ENCODE data around the gene CLIP4. TPM values are rescaled to one million over a fixed set of nuclear protein-coding genes. Genes with fewer than 3 reads are reported as not detected.

The CLIP4 gene
- total and polyA plus RNA-seq, 10 of the 15 experiments (the other 5 are each of a cell fraction or from before 2014, with no cell fraction given) = 5.5 to 34.9 (median 16.8) TPM

GRCh38 chr2:29218071-29218470 lies 102.9 kb downstream of the CLIP4 start:
- TF ChIP-seq FOXM1 (IDR thresholded peaks at IDR 0.05; ENCODE audit: low read depth, low read length) = no peak
- TF ChIP-seq, protein P1, sequence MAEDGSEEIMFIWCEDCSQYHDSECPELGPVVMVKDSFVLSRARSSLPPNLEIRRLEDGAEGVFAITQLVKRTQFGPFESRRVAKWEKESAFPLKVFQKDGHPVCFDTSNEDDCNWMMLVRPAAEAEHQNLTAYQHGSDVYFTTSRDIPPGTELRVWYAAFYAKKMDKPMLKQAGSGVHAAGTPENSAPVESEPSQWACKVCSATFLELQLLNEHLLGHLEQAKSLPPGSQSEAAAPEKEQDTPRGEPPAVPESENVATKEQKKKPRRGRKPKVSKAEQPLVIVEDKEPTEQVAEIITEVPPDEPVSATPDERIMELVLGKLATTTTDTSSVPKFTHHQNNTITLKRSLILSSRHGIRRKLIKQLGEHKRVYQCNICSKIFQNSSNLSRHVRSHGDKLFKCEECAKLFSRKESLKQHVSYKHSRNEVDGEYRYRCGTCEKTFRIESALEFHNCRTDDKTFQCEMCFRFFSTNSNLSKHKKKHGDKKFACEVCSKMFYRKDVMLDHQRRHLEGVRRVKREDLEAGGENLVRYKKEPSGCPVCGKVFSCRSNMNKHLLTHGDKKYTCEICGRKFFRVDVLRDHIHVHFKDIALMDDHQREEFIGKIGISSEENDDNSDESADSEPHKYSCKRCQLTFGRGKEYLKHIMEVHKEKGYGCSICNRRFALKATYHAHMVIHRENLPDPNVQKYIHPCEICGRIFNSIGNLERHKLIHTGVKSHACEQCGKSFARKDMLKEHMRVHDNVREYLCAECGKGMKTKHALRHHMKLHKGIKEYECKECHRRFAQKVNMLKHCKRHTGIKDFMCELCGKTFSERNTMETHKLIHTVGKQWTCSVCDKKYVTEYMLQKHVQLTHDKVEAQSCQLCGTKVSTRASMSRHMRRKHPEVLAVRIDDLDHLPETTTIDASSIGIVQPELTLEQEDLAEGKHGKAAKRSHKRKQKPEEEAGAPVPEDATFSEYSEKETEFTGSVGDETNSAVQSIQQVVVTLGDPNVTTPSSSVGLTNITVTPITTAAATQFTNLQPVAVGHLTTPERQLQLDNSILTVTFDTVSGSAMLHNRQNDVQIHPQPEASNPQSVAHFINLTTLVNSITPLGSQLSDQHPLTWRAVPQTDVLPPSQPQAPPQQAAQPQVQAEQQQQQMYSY (CRISPR knock-in tag; IDR thresholded peaks at IDR 0.05) = no peak
- TF ChIP-seq CEBPB (IDR thresholded peaks at IDR 0.05; ENCODE audit: borderline replicate concordance in 1 of 2, low read depth in 2 of 2, low read length in 2 of 2) = no peak
- no peak for TF ChIP-seq IRF4 (IDR thresholded peaks at IDR 0.05; ENCODE audit: low read depth, low read length)
- TF ChIP-seq, protein P2, sequence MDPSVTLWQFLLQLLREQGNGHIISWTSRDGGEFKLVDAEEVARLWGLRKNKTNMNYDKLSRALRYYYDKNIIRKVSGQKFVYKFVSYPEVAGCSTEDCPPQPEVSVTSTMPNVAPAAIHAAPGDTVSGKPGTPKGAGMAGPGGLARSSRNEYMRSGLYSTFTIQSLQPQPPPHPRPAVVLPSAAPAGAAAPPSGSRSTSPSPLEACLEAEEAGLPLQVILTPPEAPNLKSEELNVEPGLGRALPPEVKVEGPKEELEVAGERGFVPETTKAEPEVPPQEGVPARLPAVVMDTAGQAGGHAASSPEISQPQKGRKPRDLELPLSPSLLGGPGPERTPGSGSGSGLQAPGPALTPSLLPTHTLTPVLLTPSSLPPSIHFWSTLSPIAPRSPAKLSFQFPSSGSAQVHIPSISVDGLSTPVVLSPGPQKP (IDR thresholded peaks at IDR 0.05; ENCODE audit: low read depth, low read length) = no peak
- TF ChIP-seq PAX5 (IDR thresholded peaks at IDR 0.05; ENCODE audit: borderline replicate concordance, low read depth, low read length) = no peak
- TF ChIP-seq YY1 (IDR thresholded peaks at IDR 0.05; ENCODE audit: low read depth, low read length) = no peak
- no peak for TF ChIP-seq KDM1A (IDR thresholded peaks at IDR 0.05; ENCODE audit: borderline replicate concordance)
- TF ChIP-seq, protein P3, sequence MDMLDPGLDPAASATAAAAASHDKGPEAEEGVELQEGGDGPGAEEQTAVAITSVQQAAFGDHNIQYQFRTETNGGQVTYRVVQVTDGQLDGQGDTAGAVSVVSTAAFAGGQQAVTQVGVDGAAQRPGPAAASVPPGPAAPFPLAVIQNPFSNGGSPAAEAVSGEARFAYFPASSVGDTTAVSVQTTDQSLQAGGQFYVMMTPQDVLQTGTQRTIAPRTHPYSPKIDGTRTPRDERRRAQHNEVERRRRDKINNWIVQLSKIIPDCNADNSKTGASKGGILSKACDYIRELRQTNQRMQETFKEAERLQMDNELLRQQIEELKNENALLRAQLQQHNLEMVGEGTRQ (IDR thresholded peaks at IDR 0.05; ENCODE audit: borderline replicate concordance, low read depth, low read length) = no peak
- Histone ChIP-seq H3K9me3 (replicated peaks; ENCODE audit: control insufficient read depth, insufficient read depth, low read length) (no peaks in the 10 kb centered on the region), H3K4me2 (ENCODE audit: control insufficient read depth, insufficient read depth) (no peak overlapping the region), H2AFZ (ENCODE audit: control insufficient read depth, low read depth, low read length) (no peak overlapping the region), H3K79me2 (ENCODE audit: control insufficient read depth, insufficient read depth, low read length) (no peaks in the 10 kb centered on the region), H3K27me3 (replicated peaks in 1 of 2; ENCODE audit: control insufficient read depth in 2 of 2, insufficient read depth in 2 of 2, low read length in 1 of 2) (no peaks in the 10 kb centered on the region), H3K4me3 (no peak overlapping the region), H3K36me3 (ENCODE audit: control insufficient read depth in 2 of 2, insufficient read depth in 2 of 2, low read length in 1 of 2) (no peaks in the 10 kb centered on the region), H3K27ac (ENCODE audit: control insufficient read depth, insufficient read depth) (no peak overlapping the region), H3K4me1 (ENCODE audit: control insufficient read depth, insufficient read depth, low read length) (no peaks in the 10 kb centered on the region), H3K9ac (ENCODE audit: control insufficient read depth, insufficient read depth, low read length) (no peak overlapping the region), H4K20me1 (ENCODE audit: control insufficient read depth, insufficient read depth) (no peaks in the 10 kb centered on the region)
- FAIRE-seq (no peak), DNase-seq (ENCODE audit: low read depth, low spot score) (no peak), ATAC-seq (no peak)
- no TSS peak for BruUV-seq (replicated peaks)
- in situ Hi-C loops (cut with MboI) = no loop called here
- WGBS (ENCODE audit: insufficient coverage, insufficient replicate concordance, low lambda C conversion rate, missing lambda C conversion rate) = 37% methylated on average over 6 of the region's 6 CpGs
- RAD21 ChIA-PET (ENCODE audit: unreplicated experiment) = no interaction called here
- POLR2A ChIA-PET = no interaction called here
- intact Hi-C loops (cut with micrococcal nuclease; ENCODE audit: unreplicated experiment) = no loop called here
- CTCF ChIA-PET = no interaction called here
- SMC1A ChIA-PET (ENCODE audit: uncharacterized antibody, unreplicated experiment) = no interaction called here

Data from GM12878 (cell line).